K562 (cell line): ENCODE results near the gene BIK. TPM values are rescaled to one million over a fixed set of nuclear protein-coding genes. Genes with fewer than 3 reads are reported as not detected.
A peak's percentile ranks its signal among the peaks of the same experiment; 100 is the strongest.

Source experiments
- ATAC-seq: fragments of 200-7000 bp; cut with Tn5 transposase; 3 replicates; pipeline ENCODE4 v1.9.1; 2020; ENCODE audit warnings: moderate library complexity
- BruUV-seq: library from RNA; stranded (reverse); fragments of 400-500 nt; replicated peaks from 2 replicates; lab custom pipeline; 2021; lab: Mats Ljungman, UMichigan
- CTCF ChIA-PET: fragments of 300-600 bp; formaldehyde crosslinking; extraction: SDS; loops from one replicate; lab custom pipeline; 2021; ENCODE audit warnings: low intra/inter-chr PET ratio; lab: Yijun Ruan, JAX
- POLR2A ChIA-PET: fragments of 300-600, 350-650 bp; sonication (Branson Sonifier 250); formaldehyde crosslinking; extraction: SDS; loops from one replicate; lab custom pipeline; 2021; ENCODE audit warnings: antibody characterized with exemption, inconsistent platforms; lab: Yijun Ruan, JAX
- DNase-seq, 4 experiments: peaks; one replicate each; pipeline versions ENCODE4 v3.0.0 to v3.0.0-alpha.2; 2011 to 2018; ENCODE audit warnings: low spot score in 3 of 4, mixed read lengths in 3 of 4; ENCODE audit errors: extremely low read depth in 1 of 4
- FAIRE-seq: peaks from 2 replicates; lab custom pipeline; 2011; peaks lifted over from hg19 to GRCh38; lab: Jason Lieb, UNC
- H2AFZ ChIP-seq: 2 replicates; pipeline ENCODE4 v1.6.0; 2011; ENCODE audit warnings: low read depth, low read length, control low read depth, inconsistent platforms
- H3K27ac ChIP-seq: fragments of 200-600 bp; 3 replicates; pipeline ENCODE4 v1.8.0; 2011; ENCODE audit warnings: low read depth, mild to moderate bottlenecking, control low read depth, inconsistent platforms, low read length, moderate library complexity, mixed read lengths; ENCODE audit errors: extremely low read depth
- H3K27me3 ChIP-seq, 2 experiments: fragments of 300-600 bp in 1 of 2; 2 replicates in 1 of 2; 3 replicates in 1 of 2; pipeline versions ENCODE4 v1.6.0 to v1.8.0; 2011; ENCODE audit warnings: inconsistent platforms in 2 of 2, low read length in 2 of 2, mild to moderate bottlenecking in 1 of 2, mixed read lengths in 1 of 2, moderate library complexity in 1 of 2; ENCODE audit not compliant: control insufficient read depth in 2 of 2, insufficient read depth in 2 of 2
- H3K36me3 ChIP-seq: fragments of 300-600 bp; 3 replicates; pipeline ENCODE4 v1.8.0; 2011; ENCODE audit warnings: mild to moderate bottlenecking, low read length, inconsistent platforms; ENCODE audit not compliant: control insufficient read depth, insufficient read depth
- H3K4me1 ChIP-seq, 2 experiments: fragments of 200-600 bp in 1 of 2; replicated peaks in 1 of 2; 2 replicates in 1 of 2; 3 replicates in 1 of 2; pipeline versions ENCODE4 v1.5.1 to v1.8.0; 2011; ENCODE audit warnings: inconsistent platforms in 2 of 2, low read length in 2 of 2, mild to moderate bottlenecking in 1 of 2, mixed read lengths in 1 of 2, moderate library complexity in 1 of 2; ENCODE audit not compliant: control insufficient read depth in 2 of 2, insufficient read depth in 2 of 2
- H3K4me2 ChIP-seq: 2 replicates; pipeline ENCODE4 v1.6.1; 2011; ENCODE audit warnings: low read length, control low read depth, inconsistent platforms, mixed read lengths; ENCODE audit not compliant: insufficient read depth
- H3K4me3 ChIP-seq: fragments of 200-600 bp; sonication (generic), shearing (Covaris generic); 2 replicates; pipeline ENCODE4 v1.5.1; 2016; ENCODE audit warnings: control low read depth, inconsistent platforms
- H3K79me2 ChIP-seq: fragments of 200-600 bp; 3 replicates; pipeline ENCODE4 v1.8.0; 2011; ENCODE audit warnings: low read length, inconsistent platforms; ENCODE audit not compliant: control insufficient read depth, insufficient read depth
- H3K9ac ChIP-seq, 2 experiments: 2 replicates each; pipeline versions ENCODE4 v1.6.0 to v1.6.1; 2011; ENCODE audit warnings: low read depth in 2 of 2, low read length in 2 of 2, control low read depth in 1 of 2, inconsistent platforms in 1 of 2, mild to moderate bottlenecking in 1 of 2, mixed read lengths in 1 of 2; ENCODE audit not compliant: insufficient read depth in 1 of 2
- H3K9me1 ChIP-seq: one replicate; pipeline ENCODE4 v1.6.0; 2011; ENCODE audit warnings: inconsistent platforms, mild to moderate bottlenecking, low read length, moderate library complexity; ENCODE audit not compliant: control insufficient read depth, insufficient read depth
- H3K9me3 ChIP-seq: replicated peaks from 2 replicates; pipeline ENCODE4 v1.5.1; 2011; ENCODE audit warnings: low read depth, low read length, inconsistent platforms; ENCODE audit not compliant: control insufficient read depth, insufficient read depth
- H4K20me1 ChIP-seq: replicated peaks from 2 replicates; pipeline ENCODE4 v1.6.1; 2011; ENCODE audit warnings: low read length, inconsistent platforms, mixed read lengths; ENCODE audit not compliant: control insufficient read depth, insufficient read depth
- ILF3 ChIP-seq: fragments of 450-650 bp; IDR thresholded peaks from 2 replicates; pipeline ENCODE4 v1.6.1; 2018; ENCODE audit warnings: antibody characterized with exemption, mild to moderate bottlenecking, moderate library complexity, borderline replicate concordance
- POLR2G ChIP-seq: fragments of 200-400 bp; formaldehyde crosslinking; IDR thresholded peaks from 2 replicates; pipeline ENCODE4 v1.6.1; 2017; ENCODE audit warnings: low read depth, mild to moderate bottlenecking, antibody characterized with exemption, low read length, moderate library complexity
- SUPT5H ChIP-seq: fragments of 450-650 bp; IDR thresholded peaks from 2 replicates; pipeline ENCODE4 v1.6.1; 2016
- WGBS: fragments of 100-300 bp; shearing (Covaris generic); methylation state at CpG from one replicate; pipeline ENCODE4 v1.1.6; 2016; ENCODE audit warnings: low coverage, mixed read lengths; ENCODE audit not compliant: insufficient coverage; ENCODE audit errors: missing lambda C conversion rate; 5-methylcytosine and 5-hydroxymethylcytosine counted together
- in situ Hi-C: fragments of 300-500 bp; cut with MboI; formaldehyde crosslinking; loops from 4 replicates; pipeline ENCODE4 v1.15.0; 2018; ENCODE audit warnings: inconsistent platforms, mixed read lengths
- intact Hi-C: fragments of 100-400 bp; cut with micrococcal nuclease; formaldehyde crosslinking; loops from 2 replicates; pipeline ENCODE4 v1.14.2; 2022
- polyA plus RNA-seq, 8 experiments: library from polyadenylated mRNA; depleted of rRNA in 4 of 8; stranded (reverse) in 5 of 8; unstranded in 3 of 8; fragments of >200 nt; fragmentation: Nextera tagmentation in 2 of 8; fragmentation: Illumina TruSeq in 1 of 8; extraction: Ambion mirVana in 2 of 8; extraction: Trizol in 1 of 8; gene quantifications; 2 replicates each; pipeline versions ENCODE4 v1.2.1 to v1.2.3, GENCODE V29; 2011 to 2014; ENCODE audit warnings: inconsistent platforms in 1 of 8, missing spikeins in 1 of 8
- total RNA-seq, 7 experiments: library from RNA; depleted of rRNA in 6 of 7; stranded (reverse); fragments of >200 nt in 6 of 7; fragmentation: Illumina TruSeq in 2 of 7; extraction: Trizol in 2 of 7; gene quantifications; 2 replicates each; pipeline versions ENCODE4 v1.2.1 to v1.2.3, GENCODE V29; 2011 to 2021; ENCODE audit warnings: low replicate concordance in 1 of 7

The BIK gene
- total and polyA plus RNA-seq, 9 of the 15 experiments (the other 6 are each of a cell fraction or from before 2014, with no cell fraction given): 0.08 to 0.23 (median 0.18) TPM; not detected in 4

DNA sequence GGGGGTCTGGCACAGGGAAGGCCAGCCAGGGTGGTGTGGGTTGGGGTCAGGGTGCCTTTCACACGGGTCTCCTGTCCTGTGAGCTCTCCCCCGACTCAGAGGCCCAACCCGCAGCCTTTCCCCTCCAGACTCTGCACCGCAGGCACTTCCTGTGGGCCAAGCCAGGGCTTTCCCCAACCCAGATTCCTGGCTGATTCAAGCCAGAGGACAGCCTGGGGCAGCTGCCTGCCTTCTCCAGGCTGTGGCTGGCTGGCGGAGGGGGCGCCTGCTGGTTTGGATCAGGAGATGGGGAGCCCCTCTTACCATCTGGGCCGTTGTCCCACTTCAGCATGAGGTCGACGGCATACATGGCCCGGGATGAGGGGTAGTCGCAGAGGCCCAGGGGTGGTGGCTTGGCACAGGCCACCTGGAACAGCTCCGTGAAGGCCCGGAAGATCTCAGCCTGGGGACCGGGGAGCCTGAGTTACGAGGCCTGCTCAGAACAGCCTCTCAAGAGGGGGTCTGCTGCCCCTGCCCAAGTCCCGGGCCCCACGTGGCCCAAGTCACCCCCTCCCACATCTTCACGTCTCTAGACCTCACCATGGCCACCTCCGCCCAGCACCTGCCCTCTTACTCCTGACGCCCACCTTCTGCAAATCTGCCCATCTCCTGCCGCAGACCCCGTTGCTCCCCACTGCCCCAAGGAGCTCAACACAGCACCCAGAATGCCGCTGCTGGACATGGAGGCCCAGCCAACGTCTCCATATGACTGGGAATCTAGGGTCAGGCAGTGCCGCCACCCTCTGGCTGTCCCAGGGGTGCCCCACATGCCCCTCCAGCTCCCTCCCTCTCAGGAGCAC, 58.1 kb downstream of the BIK start:
- Histone ChIP-seq H3K9me1 (no peaks in the 10 kb centered on the region), H3K27ac (no peak overlapping the region), H3K9ac (peak overlapping the region in 1 of 2 experiments; percentile 65; a peak in 2 of 4 replicates), H3K9me3 (no peaks in the 10 kb centered on the region), H4K20me1 (no peaks in the 10 kb centered on the region), H3K27me3 (no peaks in the 10 kb centered on the region), H3K4me2 (no peak overlapping the region), H2AFZ (no peak overlapping the region), H3K4me3 (no peak overlapping the region), H3K79me2 (no peaks in the 10 kb centered on the region), H3K4me1 (peaks cover 3 to 66% of the 10 kb centered on the region in 2 experiments), H3K36me3 (peaks cover 66% of the 10 kb centered on the region; the same call in 2 of the 3 replicates)
- WGBS: 93% methylated on average over 15 of the region's 25 CpGs
- TF ChIP-seq ILF3 (no peak), SUPT5H (0 out of 2 replicates have a peak, but pooled peaks have one; percentile 36), POLR2G (peak; percentile 63)
- ChIA-PET POLR2A (interaction anchor here (0.5 to 1.1 kb wide), 4 partner anchors 9 to 553 kb away, joined by 3 to 5 read pairs (median 4); no protein-coding TSS in a partner anchor), CTCF (no interaction called here)
- intact Hi-C loops (no loop called here), in situ Hi-C loops (no loop called here)
- DNase-seq: no peak
- no peak for FAIRE-seq
- BruUV-seq: no TSS peak
- ATAC-seq: no peak
